C4-2B (cell line): Measurements from ENCODE around the gene SEZ6L2.

Experiments used
- ZFX ChIP-seq: fragments of 450-650 bp; IDR thresholded peaks from 2 replicates; pipeline ENCODE4 v1.6.1; 2017
- TF ChIP-seq, protein P1 (sequence below): fragments of 450-650 bp; conservative IDR thresholded peaks from 2 replicates; pipeline ENCODE4 v1.5.1; 2017; ENCODE audit warnings: mild to moderate bottlenecking

DNA sequence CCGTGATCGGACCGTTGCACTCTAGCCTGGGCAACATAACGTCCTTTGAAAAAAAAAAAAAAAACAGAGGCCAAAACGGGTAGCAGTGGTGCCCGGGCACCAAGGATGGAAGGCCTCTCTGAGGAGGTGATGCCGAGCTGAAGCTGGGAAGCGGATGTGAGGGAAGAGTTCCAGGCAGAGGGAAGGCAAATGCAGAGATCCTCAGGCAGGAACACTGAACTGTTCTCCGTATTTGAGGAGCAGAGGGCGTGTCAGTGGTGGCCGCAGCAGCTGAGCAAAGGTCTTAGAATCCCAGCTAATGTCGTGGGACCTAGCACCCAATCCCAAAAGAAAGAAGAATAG lies 27.3 kb upstream of the SEZ6L2 start:
- TF ChIP-seq, protein P1, sequence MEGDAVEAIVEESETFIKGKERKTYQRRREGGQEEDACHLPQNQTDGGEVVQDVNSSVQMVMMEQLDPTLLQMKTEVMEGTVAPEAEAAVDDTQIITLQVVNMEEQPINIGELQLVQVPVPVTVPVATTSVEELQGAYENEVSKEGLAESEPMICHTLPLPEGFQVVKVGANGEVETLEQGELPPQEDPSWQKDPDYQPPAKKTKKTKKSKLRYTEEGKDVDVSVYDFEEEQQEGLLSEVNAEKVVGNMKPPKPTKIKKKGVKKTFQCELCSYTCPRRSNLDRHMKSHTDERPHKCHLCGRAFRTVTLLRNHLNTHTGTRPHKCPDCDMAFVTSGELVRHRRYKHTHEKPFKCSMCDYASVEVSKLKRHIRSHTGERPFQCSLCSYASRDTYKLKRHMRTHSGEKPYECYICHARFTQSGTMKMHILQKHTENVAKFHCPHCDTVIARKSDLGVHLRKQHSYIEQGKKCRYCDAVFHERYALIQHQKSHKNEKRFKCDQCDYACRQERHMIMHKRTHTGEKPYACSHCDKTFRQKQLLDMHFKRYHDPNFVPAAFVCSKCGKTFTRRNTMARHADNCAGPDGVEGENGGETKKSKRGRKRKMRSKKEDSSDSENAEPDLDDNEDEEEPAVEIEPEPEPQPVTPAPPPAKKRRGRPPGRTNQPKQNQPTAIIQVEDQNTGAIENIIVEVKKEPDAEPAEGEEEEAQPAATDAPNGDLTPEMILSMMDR, result no peak
- TF ChIP-seq ZFX, result no peak
